Panc1 (cell line): Measurements from ENCODE around the gene DTD1. TPM values are rescaled to one million over a fixed set of nuclear protein-coding genes. Genes with fewer than 3 reads are reported as not detected.

ENCODE experiments used
- ATAC-seq: fragments of 200-7000 bp; cut with Tn5 transposase; 2 replicates; pipeline ENCODE4 v1.9.1; 2020; ENCODE audit warnings: mild to moderate bottlenecking, moderate library complexity
- BruUV-seq: library from RNA; stranded (reverse); fragments of 400-500 nt; replicated peaks from 2 replicates; lab custom pipeline; 2021; lab: Mats Ljungman, UMichigan
- CTCF ChIA-PET: fragments of 300-600 bp; sonication (Branson Sonifier 250); formaldehyde crosslinking; loops from one replicate; lab custom pipeline; 2022; ENCODE audit warnings: antibody characterized with exemption; lab: Charles Lee
- POLR2A ChIA-PET: fragments of 300-600 bp; sonication (Branson Sonifier 250); formaldehyde crosslinking; loops from one replicate; lab custom pipeline; 2022; ENCODE audit warnings: antibody characterized with exemption; lab: Charles Lee
- DNase-seq: peaks from one replicate; pipeline ENCODE4 v3.0.0-alpha.2; 2010; ENCODE audit warnings: low read depth, low spot score
- H3K27ac ChIP-seq: 2 replicates; pipeline ENCODE4 v1.5.1; 2011; ENCODE audit warnings: mild to moderate bottlenecking, low read length, inconsistent platforms
- H3K27me3 ChIP-seq: fragments of 200-500 bp; sonication (Bioruptor generic); 2 replicates; pipeline ENCODE4 v1.6.0; 2014; ENCODE audit warnings: low read length, inconsistent platforms; ENCODE audit not compliant: control insufficient read depth, insufficient read depth
- H3K36me3 ChIP-seq: fragments of 200-500 bp; sonication (Bioruptor generic); 2 replicates; pipeline ENCODE4 v1.5.1; 2014; ENCODE audit warnings: inconsistent platforms, mild to moderate bottlenecking, low read length, moderate library complexity; ENCODE audit not compliant: control insufficient read depth, insufficient read depth
- H3K4me1 ChIP-seq: 2 replicates; pipeline ENCODE4 v1.5.1; 2011; ENCODE audit warnings: inconsistent platforms, mild to moderate bottlenecking, low read length, moderate library complexity; ENCODE audit not compliant: control insufficient read depth, insufficient read depth
- H3K4me3 ChIP-seq, 2 experiments: 2 replicates each; pipeline ENCODE4 v1.5.1; 2011 to 2012; ENCODE audit warnings: low read depth in 2 of 2, low read length in 2 of 2, mild to moderate bottlenecking in 2 of 2, inconsistent platforms in 1 of 2, moderate library complexity in 1 of 2
- H3K9me3 ChIP-seq: fragments of 200-500 bp; sonication (Bioruptor generic); 2 replicates; pipeline ENCODE4 v1.5.1; 2014; ENCODE audit warnings: low read depth, mild to moderate bottlenecking, inconsistent platforms, low read length, moderate library complexity; ENCODE audit not compliant: control insufficient read depth, insufficient read depth
- CTCF ChIP-seq: fragments of 450-650 bp; IDR thresholded peaks from 2 replicates; pipeline ENCODE4 v1.5.1; 2017; ENCODE audit warnings: mild to moderate bottlenecking
- POLR2AphosphoS5 ChIP-seq: IDR thresholded peaks from 2 replicates; pipeline ENCODE4 v1.6.1; 2012; ENCODE audit warnings: mild to moderate bottlenecking, low read depth, low read length, moderate library complexity
- SIN3A ChIP-seq: IDR thresholded peaks from 2 replicates; pipeline ENCODE4 v1.6.1; 2012; ENCODE audit warnings: low read depth, mild to moderate bottlenecking, low read length, moderate library complexity, borderline replicate concordance; ENCODE audit not compliant: insufficient read depth
- TCF7L2 ChIP-seq: IDR thresholded peaks from 2 replicates; pipeline ENCODE4 v1.6.1; 2011; ENCODE audit warnings: mild to moderate bottlenecking, low read depth, low read length, inconsistent platforms
- in situ Hi-C: cut with HindIII; loops from 2 replicates; pipeline ENCODE4 v1.10.0; 2016; ENCODE audit warnings: low sequenced_read_pairs, low pct_unique_long_range_greater_than_20kb
- intact Hi-C: fragments of 100-400 bp; cut with micrococcal nuclease; formaldehyde crosslinking; loops from one replicate; pipeline ENCODE4 v1.10.0; 2022; ENCODE audit not compliant: unreplicated experiment
- total RNA-seq: library from RNA; stranded (reverse); gene quantifications from one replicate; pipeline ENCODE4 v1.2.1, GENCODE V29; 2021; ENCODE audit not compliant: unreplicated experiment
- TF ChIP-seq, protein P1 (sequence below), 2 experiments: IDR thresholded peaks; 2 replicates each; pipeline ENCODE4 v1.6.1; 2011 to 2012; ENCODE audit warnings: low read depth in 2 of 2, control low read depth in 1 of 2, low read length in 1 of 2, mild to moderate bottlenecking in 1 of 2, moderate library complexity in 1 of 2; ENCODE audit not compliant: insufficient read depth in 1 of 2

DTD1 gene
- total RNA-seq, 1 experiment from 2014 or later, result 23.6 TPM

DNA sequence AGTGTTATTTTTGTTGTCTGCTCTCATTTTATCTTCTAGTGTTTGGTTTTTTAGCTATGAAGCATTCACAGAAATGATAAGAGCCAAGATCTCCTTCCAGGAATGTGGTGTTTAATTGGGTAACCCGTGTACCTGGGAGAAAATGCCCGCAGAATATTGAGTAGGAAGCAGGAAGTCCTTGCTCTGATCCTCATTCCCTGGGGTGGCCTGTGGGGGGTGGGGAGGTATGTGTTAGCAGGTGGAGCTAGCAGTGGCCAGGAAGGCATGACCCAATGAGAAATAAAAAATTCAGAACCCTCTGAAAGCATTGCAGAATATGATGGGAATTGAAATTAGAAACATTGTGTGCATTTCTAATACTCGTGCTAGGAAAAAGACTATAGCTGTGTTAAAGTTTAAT lies 100.8 kb downstream of the DTD1 start:
- DNase-seq (no peak), ATAC-seq (no peak)
- no peaks in the 10 kb centered on the region for H3K9me3 ChIP-seq
- no peaks in the 10 kb centered on the region for H3K36me3 ChIP-seq
- in situ Hi-C loops (no loop called here), intact Hi-C loops (no loop called here)
- no peaks in the 10 kb centered on the region for H3K27me3 ChIP-seq
- CTCF ChIA-PET, result no interaction called here
- H3K4me3 ChIP-seq, result no peak overlapping the region
- POLR2A ChIA-PET, result no interaction called here
- no TSS peak for BruUV-seq
- no peak for TF ChIP-seq SIN3A
- TF ChIP-seq CTCF, result no peak
- no peak for TF ChIP-seq TCF7L2
- TF ChIP-seq, protein P1, sequence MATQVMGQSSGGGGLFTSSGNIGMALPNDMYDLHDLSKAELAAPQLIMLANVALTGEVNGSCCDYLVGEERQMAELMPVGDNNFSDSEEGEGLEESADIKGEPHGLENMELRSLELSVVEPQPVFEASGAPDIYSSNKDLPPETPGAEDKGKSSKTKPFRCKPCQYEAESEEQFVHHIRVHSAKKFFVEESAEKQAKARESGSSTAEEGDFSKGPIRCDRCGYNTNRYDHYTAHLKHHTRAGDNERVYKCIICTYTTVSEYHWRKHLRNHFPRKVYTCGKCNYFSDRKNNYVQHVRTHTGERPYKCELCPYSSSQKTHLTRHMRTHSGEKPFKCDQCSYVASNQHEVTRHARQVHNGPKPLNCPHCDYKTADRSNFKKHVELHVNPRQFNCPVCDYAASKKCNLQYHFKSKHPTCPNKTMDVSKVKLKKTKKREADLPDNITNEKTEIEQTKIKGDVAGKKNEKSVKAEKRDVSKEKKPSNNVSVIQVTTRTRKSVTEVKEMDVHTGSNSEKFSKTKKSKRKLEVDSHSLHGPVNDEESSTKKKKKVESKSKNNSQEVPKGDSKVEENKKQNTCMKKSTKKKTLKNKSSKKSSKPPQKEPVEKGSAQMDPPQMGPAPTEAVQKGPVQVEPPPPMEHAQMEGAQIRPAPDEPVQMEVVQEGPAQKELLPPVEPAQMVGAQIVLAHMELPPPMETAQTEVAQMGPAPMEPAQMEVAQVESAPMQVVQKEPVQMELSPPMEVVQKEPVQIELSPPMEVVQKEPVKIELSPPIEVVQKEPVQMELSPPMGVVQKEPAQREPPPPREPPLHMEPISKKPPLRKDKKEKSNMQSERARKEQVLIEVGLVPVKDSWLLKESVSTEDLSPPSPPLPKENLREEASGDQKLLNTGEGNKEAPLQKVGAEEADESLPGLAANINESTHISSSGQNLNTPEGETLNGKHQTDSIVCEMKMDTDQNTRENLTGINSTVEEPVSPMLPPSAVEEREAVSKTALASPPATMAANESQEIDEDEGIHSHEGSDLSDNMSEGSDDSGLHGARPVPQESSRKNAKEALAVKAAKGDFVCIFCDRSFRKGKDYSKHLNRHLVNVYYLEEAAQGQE (IDR thresholded peaks at IDR 0.05; ENCODE audit: insufficient read depth in 1 of 2, low read depth in 2 of 2, low read length in 1 of 2), result no peak
- no peak for TF ChIP-seq POLR2AphosphoS5
- peaks cover 3% of the 10 kb centered on the region; the same call in 1 of the 2 replicates for H3K4me1 ChIP-seq
- no peak overlapping the region for H3K27ac ChIP-seq

GRCh38 chr20:18689557-18689956 lies 101.7 kb downstream of the DTD1 start:
- no TSS peak for BruUV-seq
- Histone ChIP-seq H3K36me3 (no peaks in the 10 kb centered on the region), H3K4me1 (peaks cover 3% of the 10 kb centered on the region; the same call in 1 of the 2 replicates), H3K27ac (no peak overlapping the region), H3K9me3 (no peaks in the 10 kb centered on the region), H3K4me3 (no peak overlapping the region), H3K27me3 (no peaks in the 10 kb centered on the region)
- in situ Hi-C loops (no loop called here), intact Hi-C loops (no loop called here)
- CTCF ChIA-PET, result no interaction called here
- no peak for TF ChIP-seq TCF7L2
- TF ChIP-seq, protein P1 (IDR thresholded peaks at IDR 0.05; ENCODE audit: insufficient read depth in 1 of 2, low read depth in 2 of 2, low read length in 1 of 2), result no peak
- no peak for TF ChIP-seq POLR2AphosphoS5
- TF ChIP-seq SIN3A, result no peak
- no peak for TF ChIP-seq CTCF
- POLR2A ChIA-PET, result no interaction called here
- ATAC-seq (no peak), DNase-seq (no peak)
